ENCODE measurements around the gene ARL15. TPM values are rescaled to one million over a fixed set of nuclear protein-coding genes. Genes with fewer than 3 reads are reported as not detected.

ARL15 gene
- total and polyA plus RNA-seq, 9 of the 15 experiments (the other 6 are each of a cell fraction or from before 2014, with no cell fraction given) = 18.5 to 80.4 (median 57.0) TPM

DNA sequence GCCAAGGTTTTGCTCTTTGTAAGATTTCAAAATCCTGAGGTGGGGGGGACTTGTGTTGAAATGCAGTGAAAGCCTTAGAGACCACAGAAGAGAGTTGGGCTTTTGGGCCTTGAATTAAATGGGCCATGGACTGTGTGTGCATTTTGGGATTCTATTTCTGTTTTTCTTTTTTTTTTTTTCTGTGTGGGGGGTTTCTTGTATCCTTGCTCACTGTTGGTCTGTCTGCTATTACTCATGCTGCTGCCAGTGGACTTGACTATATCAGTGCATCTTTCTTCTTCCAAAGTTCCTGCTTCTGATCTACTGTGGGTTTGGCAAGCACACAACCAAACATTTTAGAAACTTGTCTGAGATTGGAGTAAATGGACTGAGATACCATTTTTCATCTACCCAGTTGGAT lies 344.9 kb downstream of the ARL15 start:
- CTCF ChIA-PET (ENCODE audit: low intra/inter-chr PET ratio) = no interaction called here
- no peak for FAIRE-seq
- no peak overlapping the region for H3K4me3 ChIP-seq
- TF ChIP-seq KAT8 (IDR thresholded peaks at IDR 0.05; ENCODE audit: low read depth) = no peak
- TF ChIP-seq PPARD (CRISPR knock-in tag; IDR thresholded peaks at IDR 0.05) = no peak
- TF ChIP-seq NR1H2 (CRISPR knock-in tag; IDR thresholded peaks at IDR 0.05) = no peak
- TF ChIP-seq RAD21 (CRISPR knock-in tag; conservative IDR thresholded peaks at IDR 0.05 in 1 of 2, IDR thresholded peaks at IDR 0.05 in 1 of 2) = no peak
- no peak for TF ChIP-seq ID3 (CRISPR knock-in tag; IDR thresholded peaks at IDR 0.05)
- TF ChIP-seq ID3 (tag; IDR thresholded peaks at IDR 0.05) = no peak
- TF ChIP-seq THRA (IDR thresholded peaks at IDR 0.05) = no peak
- no peak for TF ChIP-seq THRB (CRISPR knock-in tag; conservative IDR thresholded peaks at IDR 0.05)
- TF ChIP-seq HMG20A (CRISPR knock-in tag; conservative IDR thresholded peaks at IDR 0.05) = no peak
- no peak for TF ChIP-seq ZNF592 (IDR thresholded peaks at IDR 0.05)
- TF ChIP-seq CREB3L1 (IDR thresholded peaks at IDR 0.05; ENCODE audit: borderline replicate concordance, low read depth) = no peak
- no peak for TF ChIP-seq ZFX (CRISPR knock-in tag; IDR thresholded peaks at IDR 0.05)
- TF ChIP-seq FOXJ3 (CRISPR knock-in tag; IDR thresholded peaks at IDR 0.05) = no peak
- no peak for TF ChIP-seq ZBTB8A (IDR thresholded peaks at IDR 0.05; ENCODE audit: partially characterized antibody)
- no peak for TF ChIP-seq BCL6 (CRISPR knock-in tag; IDR thresholded peaks at IDR 0.05)

More for the DNA sequence above, 344.9 kb downstream of the ARL15 start:
- Histone ChIP-seq H3K4me1 (replicated peaks in 1 of 2; ENCODE audit: control insufficient read depth in 2 of 2, insufficient read depth in 2 of 2, low read length in 2 of 2) (no peaks in the 10 kb centered on the region), H3K9ac (ENCODE audit: insufficient read depth in 1 of 2, low read depth in 2 of 2, low read length in 2 of 2) (no peak overlapping the region), H2AFZ (ENCODE audit: low read depth, low read length) (no peak overlapping the region), H3K9me3 (replicated peaks; ENCODE audit: control insufficient read depth, insufficient read depth, low read depth, low read length) (no peaks in the 10 kb centered on the region), H4K20me1 (replicated peaks; ENCODE audit: control insufficient read depth, insufficient read depth, low read length) (no peaks in the 10 kb centered on the region; the same call in 1 of the 2 replicates), H3K9me1 (ENCODE audit: control insufficient read depth, insufficient read depth, low read length) (no peaks in the 10 kb centered on the region), H3K27ac (ENCODE audit: extremely low read depth, low read depth, low read length) (no peak overlapping the region), H3K4me2 (ENCODE audit: insufficient read depth, low read length) (no peak overlapping the region), H3K36me3 (ENCODE audit: control insufficient read depth, insufficient read depth, low read length) (peaks cover 3% of the 10 kb centered on the region; the same call in 1 of the 3 replicates), H3K27me3 (ENCODE audit: control insufficient read depth in 2 of 2, insufficient read depth in 2 of 2, low read length in 2 of 2) (no peaks in the 10 kb centered on the region), H3K79me2 (ENCODE audit: control insufficient read depth, insufficient read depth, low read length) (no peaks in the 10 kb centered on the region)
- no TSS peak for BruUV-seq (replicated peaks)
- no peak for DNase-seq (ENCODE audit: extremely low read depth in 1 of 4, low spot score in 3 of 4)
- in situ Hi-C loops (cut with MboI) = no loop called here
- no peak for ATAC-seq
- intact Hi-C loops (cut with micrococcal nuclease) = loop anchor here (10.0 kb wide), 1 partner anchor 249 kb away; no protein-coding TSS in a partner anchor
- POLR2A ChIA-PET = interaction anchor here (0.7 kb wide), 1 partner anchor 313 kb away, joined by 3 read pairs; no protein-coding TSS in a partner anchor

All from K562 (cell line).